GM12878 (cell line): ENCODE measurements around the gene AIFM3. TPM values are rescaled to one million over a fixed set of nuclear protein-coding genes. Genes with fewer than 3 reads are reported as not detected.

Experiments used
- ATAC-seq: fragments of 200-7000 bp; cut with Tn5 transposase; 3 replicates; pipeline ENCODE4 v1.9.1; 2020; ENCODE audit warnings: mild to moderate bottlenecking, moderate library complexity
- BruUV-seq: library from RNA; stranded (reverse); fragments of 400-500 nt; replicated peaks from 2 replicates; lab custom pipeline; 2021; lab: Mats Ljungman, UMichigan
- CTCF ChIA-PET: fragments of 300-600 bp; sonication (Branson Sonifier 250); formaldehyde crosslinking; extraction: SDS; loops from one replicate; lab custom pipeline; 2021; ENCODE audit warnings: inconsistent platforms; lab: Yijun Ruan, JAX
- POLR2A ChIA-PET: fragments of 350-600 bp; formaldehyde crosslinking; extraction: SDS; loops from one replicate; lab custom pipeline; 2021; ENCODE audit warnings: inconsistent platforms; lab: Charles Lee
- RAD21 ChIA-PET: fragments of 300-600 bp; sonication (Branson Sonifier 250); formaldehyde crosslinking; loops from one replicate; lab custom pipeline; 2023; ENCODE audit warnings: antibody characterized with exemption; ENCODE audit not compliant: unreplicated experiment; lab: Charles Lee
- SMC1A ChIA-PET: fragments of 300-600 bp; sonication (Branson Sonifier 250); formaldehyde crosslinking; loops from one replicate; lab custom pipeline; 2023; ENCODE audit not compliant: unreplicated experiment, uncharacterized antibody; lab: Charles Lee
- DNase-seq: peaks from one replicate; pipeline ENCODE4 v3.0.0-alpha.2; 2011; ENCODE audit warnings: low read depth, low spot score
- FAIRE-seq: peaks from 3 replicates; lab custom pipeline; 2011; peaks lifted over from hg19 to GRCh38; lab: Jason Lieb, UNC
- H2AFZ ChIP-seq: 2 replicates; pipeline ENCODE4 v1.6.0; 2011; ENCODE audit warnings: low read depth, low read length, control low read depth; ENCODE audit not compliant: control insufficient read depth
- H3K27ac ChIP-seq: 2 replicates; pipeline ENCODE4 v1.5.1; 2011; ENCODE audit warnings: control low read depth; ENCODE audit not compliant: control insufficient read depth, insufficient read depth
- H3K27me3 ChIP-seq, 2 experiments: replicated peaks in 1 of 2; 2 replicates each; pipeline versions ENCODE4 v1.6.0 to v1.6.1; 2011; ENCODE audit warnings: low read length in 1 of 2; ENCODE audit not compliant: control insufficient read depth in 2 of 2, insufficient read depth in 2 of 2
- H3K36me3 ChIP-seq, 2 experiments: 2 replicates each; pipeline ENCODE4 v1.5.1; 2011; ENCODE audit warnings: low read length in 1 of 2; ENCODE audit not compliant: control insufficient read depth in 2 of 2, insufficient read depth in 2 of 2
- H3K4me1 ChIP-seq: 2 replicates; pipeline ENCODE4 v1.6.1; 2011; ENCODE audit warnings: mild to moderate bottlenecking, low read length, moderate library complexity, mixed read lengths; ENCODE audit not compliant: control insufficient read depth, insufficient read depth
- H3K4me2 ChIP-seq: 2 replicates; pipeline ENCODE4 v1.6.0; 2011; ENCODE audit warnings: control low read depth; ENCODE audit not compliant: control insufficient read depth, insufficient read depth
- H3K4me3 ChIP-seq: fragments of 200-600 bp; sonication (generic); 2 replicates; pipeline ENCODE4 v1.5.1; 2016
- H3K79me2 ChIP-seq: 2 replicates; pipeline ENCODE4 v1.6.0; 2011; ENCODE audit warnings: low read length; ENCODE audit not compliant: control insufficient read depth, insufficient read depth
- H3K9ac ChIP-seq: 2 replicates; pipeline ENCODE4 v1.8.0; 2011; ENCODE audit warnings: low read length, control low read depth, mixed read lengths; ENCODE audit not compliant: control insufficient read depth, insufficient read depth
- H3K9me3 ChIP-seq: replicated peaks from 3 replicates; pipeline ENCODE4 v1.5.1; 2011; ENCODE audit warnings: mild to moderate bottlenecking, low read length; ENCODE audit not compliant: control insufficient read depth, insufficient read depth
- H4K20me1 ChIP-seq: 2 replicates; pipeline ENCODE4 v1.6.0; 2011; ENCODE audit not compliant: control insufficient read depth, insufficient read depth
- CEBPZ ChIP-seq: fragments of 150-350 bp; IDR thresholded peaks from 2 replicates; pipeline ENCODE4 v1.6.1; 2016; ENCODE audit warnings: low read depth, low read length
- CREM ChIP-seq: IDR thresholded peaks from 2 replicates; pipeline ENCODE4 v1.6.1; 2014; ENCODE audit warnings: antibody characterized with exemption, low read depth
- CUX1 ChIP-seq: IDR thresholded peaks from 2 replicates; pipeline ENCODE4 v1.6.1; 2012; ENCODE audit warnings: improper control_type of control experiment, low read depth, low read length; ENCODE audit not compliant: insufficient replicate concordance
- EP300 ChIP-seq, 2 experiments: fragments of 150-350 bp in 1 of 2; IDR thresholded peaks; 2 replicates each; pipeline ENCODE4 v1.6.1; 2011 to 2012; ENCODE audit warnings: low read depth in 2 of 2, low read length in 2 of 2, borderline replicate concordance in 1 of 2, improper control_type of control experiment in 1 of 2, inconsistent platforms in 1 of 2; ENCODE audit not compliant: control insufficient read depth in 1 of 2
- JUNB ChIP-seq: IDR thresholded peaks from 2 replicates; pipeline ENCODE4 v1.6.1; 2016; ENCODE audit warnings: antibody characterized with exemption, mild to moderate bottlenecking
- MAX ChIP-seq: IDR thresholded peaks from 2 replicates; pipeline ENCODE4 v1.6.1; 2012; ENCODE audit warnings: low read depth, low read length, improper control_type of control experiment
- NFIC ChIP-seq: IDR thresholded peaks from 2 replicates; pipeline ENCODE4 v1.6.1; 2012; ENCODE audit warnings: low read depth, mild to moderate bottlenecking, inconsistent platforms, low read length, moderate library complexity
- NKRF ChIP-seq: fragments of 450-650 bp; conservative IDR thresholded peaks from 2 replicates; pipeline ENCODE4 v1.6.1; 2017; ENCODE audit warnings: mild to moderate bottlenecking, moderate library complexity
- NR2F1 ChIP-seq: fragments of 450-650 bp; conservative IDR thresholded peaks from 2 replicates; pipeline ENCODE4 v1.6.1; 2017; ENCODE audit warnings: mild to moderate bottlenecking
- RBBP5 ChIP-seq: fragments of 200-600 bp; sonication (generic); conservative IDR thresholded peaks from 2 replicates; pipeline ENCODE4 v1.6.1; 2016
- SUZ12 ChIP-seq: fragments of 200-600 bp; sonication (generic); IDR thresholded peaks from one replicate; pipeline ENCODE4 v1.6.1; 2018; ENCODE audit warnings: antibody characterized with exemption, mild to moderate bottlenecking; ENCODE audit not compliant: unreplicated experiment
- TCF7 ChIP-seq: IDR thresholded peaks from 2 replicates; pipeline ENCODE4 v1.6.1; 2014; ENCODE audit warnings: antibody characterized with exemption, borderline replicate concordance
- ZNF207 ChIP-seq: fragments of 450-650 bp; IDR thresholded peaks from 2 replicates; pipeline ENCODE4 v1.6.1; 2014; ENCODE audit warnings: antibody characterized with exemption, mild to moderate bottlenecking, borderline replicate concordance
- ZZZ3 ChIP-seq: IDR thresholded peaks from 2 replicates; pipeline ENCODE4 v1.6.1; 2011; ENCODE audit warnings: low read depth; ENCODE audit not compliant: control insufficient read depth, insufficient read length
- WGBS: methylation state at CpG from one replicate; pipeline ENCODE4 v1.1.6; 2016; ENCODE audit warnings: low lambda C conversion rate; ENCODE audit not compliant: insufficient replicate concordance, insufficient coverage; ENCODE audit errors: missing lambda C conversion rate; 5-methylcytosine and 5-hydroxymethylcytosine counted together
- in situ Hi-C: fragments of 300-500 bp; cut with MboI; formaldehyde crosslinking; loops from 9 replicates; pipeline ENCODE4 v1.14.3; 2018; ENCODE audit warnings: mixed read lengths
- intact Hi-C: fragments of 100-400 bp; cut with micrococcal nuclease; formaldehyde crosslinking; loops from one replicate; pipeline ENCODE4 v1.14.2; 2022; ENCODE audit not compliant: unreplicated experiment
- polyA plus RNA-seq, 11 experiments: library from polyadenylated mRNA; depleted of rRNA in 4 of 11; unstranded in 6 of 11; stranded (reverse) in 5 of 11; fragments of >200 nt; fragmentation: Nextera tagmentation in 4 of 11; fragmentation: Illumina TruSeq in 1 of 11; extraction: Ambion mirVana in 4 of 11; extraction: Trizol in 1 of 11; gene quantifications; 1 replicate in 1 of 11; 2 replicates in 10 of 11; pipeline versions ENCODE4 v1.2.1 to v1.2.3, GENCODE V29; 2011 to 2016; ENCODE audit warnings: inconsistent platforms in 2 of 11, missing spikeins in 2 of 11, low read depth in 1 of 11
- total RNA-seq, 4 experiments: library from RNA; depleted of rRNA in 3 of 4; stranded (reverse); fragments of >200 nt in 3 of 4; fragmentation: Illumina TruSeq in 1 of 4; extraction: Trizol in 1 of 4; gene quantifications; 2 replicates each; pipeline versions ENCODE4 v1.2.1 to v1.2.3, GENCODE V29; 2013 to 2021

Gene AIFM3
- total and polyA plus RNA-seq, 10 of the 15 experiments (the other 5 are each of a cell fraction or from before 2014, with no cell fraction given): 0.06 to 0.34 (median 0.21) TPM; not detected in 6

- no peak overlapping the region for H3K4me2 ChIP-seq
- no peaks in the 10 kb centered on the region for H3K9me3 ChIP-seq
- ChIA-PET RAD21 (no interaction called here), CTCF (interaction anchor here (0.6 kb wide), 1 partner anchor 19 kb away, joined by 3 read pairs; no protein-coding TSS in a partner anchor), SMC1A (no interaction called here), POLR2A (interaction anchor here (0.6 kb wide), 2 partner anchors 21 to 63 kb away, joined by 3 to 7 read pairs; no protein-coding TSS in a partner anchor)
- in situ Hi-C loops: no loop called here
- no TSS peak for BruUV-seq
- no peaks in the 10 kb centered on the region for H3K4me1 ChIP-seq
- peaks cover 77% of the 10 kb centered on the region for H3K79me2 ChIP-seq
- no peak for ATAC-seq
- no peak overlapping the region for H2AFZ ChIP-seq
- 83% methylated on average over 7 of the region's 7 CpGs for WGBS
- H3K9ac ChIP-seq: no peak overlapping the region
- no peak overlapping the region for H3K4me3 ChIP-seq
- intact Hi-C loops: no loop called here
- FAIRE-seq: no peak
- H4K20me1 ChIP-seq: peaks cover 8% of the 10 kb centered on the region; the same call in 1 of the 2 replicates
- no peaks in the 10 kb centered on the region for H3K27me3 ChIP-seq
- no peak overlapping the region for H3K27ac ChIP-seq
- DNase-seq: no peak
- H3K36me3 ChIP-seq: peaks cover 14 to 30% of the 10 kb centered on the region in 2 experiments
- TF ChIP-seq CUX1 (no peak), NFIC (no peak), EP300 (IDR thresholded peaks at IDR 0.05; ENCODE audit: borderline replicate concordance in 1 of 2, control insufficient read depth in 1 of 2, low read depth in 2 of 2, low read length in 2 of 2) (no peak), SUZ12 (no peak), NKRF (no peak), TCF7 (no peak), MAX (no peak), ZNF207 (no peak), CREM (no peak), NR2F1 (no peak), JUNB (no peak), RBBP5 (no peak), CEBPZ (no peak), ZZZ3 (no peak)
Observed at GRCh38 chr22:20933910-20934309, 33.1 kb upstream of the AIFM3 start.
